ENCODE results near the gene RTN4RL1. TPM values are rescaled to one million over a fixed set of nuclear protein-coding genes. Genes with fewer than 3 reads are reported as not detected.
"Not testable (repeated sequence)": the region's sequence is repeated elsewhere in the genome, so short reads cannot be mapped to it uniquely, and the experiment has no call there.

The RTN4RL1 gene
- total RNA-seq, 1 donor from 2014 or later: not detected

- DNase-seq (ENCODE audit: low spot score): no peak
Measured at GRCh38 chr17:1896243-1897104, 128.7 kb downstream of the RTN4RL1 start.

- DNase-seq (ENCODE audit: low spot score): not testable (repeated sequence)
Measured at GRCh38 chr17:1895479-1895878, 129.7 kb downstream of the RTN4RL1 start.

- DNase-seq (ENCODE audit: low spot score): no peak
Measured at GRCh38 chr17:1894753-1895339, 130.3 kb downstream of the RTN4RL1 start.

- no peak for DNase-seq (ENCODE audit: low spot score)
Measured at GRCh38 chr17:1890758-1891450, 134.2 kb downstream of the RTN4RL1 start.

- DNase-seq (ENCODE audit: low spot score): no peak
Measured at GRCh38 chr17:1888741-1889140, 136.4 kb downstream of the RTN4RL1 start.

Other genes starting within 250 kb of the RTN4RL1 start
- gene SMYD4, start 195.4 kb downstream of the RTN4RL1 start, total RNA-seq (ENCODE audit: insufficient read depth, low replicate concordance): 42.9 TPM
- gene RPA1, start 195.3 kb downstream of the RTN4RL1 start, total RNA-seq (ENCODE audit: insufficient read depth, low replicate concordance): 22.4 TPM
- gene DPH1, start 4.8 kb upstream of the RTN4RL1 start, total RNA-seq (ENCODE audit: insufficient read depth, low replicate concordance): 13.0 TPM
- 22.6 TPM for gene OVCA2, start 16.7 kb upstream of the RTN4RL1 start, total RNA-seq (ENCODE audit: insufficient read depth, low replicate concordance)
- gene HIC1, start 29.8 kb upstream of the RTN4RL1 start, total RNA-seq (ENCODE audit: insufficient read depth, low replicate concordance): 19.0 TPM

Data from umbilical cord (tissue), 2 donors.